H1 (cell line): ENCODE measurements around the gene ADAMTS13. TPM values are rescaled to one million over a fixed set of nuclear protein-coding genes. Genes with fewer than 3 reads are reported as not detected.

ENCODE experiments used
- CTCF ChIA-PET: fragments of 300-600 bp; sonication (Branson Sonifier 250); formaldehyde crosslinking; loops from one replicate; lab custom pipeline; 2021; ENCODE audit not compliant: partially characterized antibody; lab: Charles Lee
- POLR2A ChIA-PET: fragments of 300-600 bp; sonication (Branson Sonifier 250); formaldehyde crosslinking; loops from one replicate; lab custom pipeline; 2021; ENCODE audit warnings: inconsistent platforms; ENCODE audit not compliant: partially characterized antibody; lab: Charles Lee
- DNase-seq, 2 experiments: peaks; one replicate each; pipeline versions ENCODE4 v3.0.0 to v3.0.0-alpha.2; 2010 to 2022; ENCODE audit warnings: low spot score in 2 of 2, low read depth in 1 of 2, mixed read lengths in 1 of 2
- FAIRE-seq: peaks from 2 replicates; lab custom pipeline; 2011; peaks lifted over from hg19 to GRCh38; lab: Jason Lieb, UNC
- H2AFZ ChIP-seq: 2 replicates; pipeline ENCODE4 v1.8.1; 2012; ENCODE audit warnings: low read length, inconsistent platforms
- H2AK5ac ChIP-seq: 2 replicates; pipeline ENCODE4 v1.6.1; 2013; ENCODE audit warnings: low read depth, low read length
- H2BK120ac ChIP-seq: replicated peaks from 2 replicates; pipeline ENCODE3; 2013; ENCODE audit warnings: low read depth, low read length, inconsistent platforms
- H2BK12ac ChIP-seq: 2 replicates; pipeline ENCODE4 v1.6.1; 2013; ENCODE audit warnings: low read depth, low read length
- H2BK15ac ChIP-seq: 2 replicates; pipeline ENCODE4 v1.6.1; 2013; ENCODE audit warnings: low read length
- H2BK20ac ChIP-seq: 2 replicates; pipeline ENCODE4 v1.6.1; 2013; ENCODE audit warnings: low read length
- H2BK5ac ChIP-seq: 2 replicates; pipeline ENCODE4 v1.6.1; 2013; ENCODE audit warnings: low read depth, low read length
- H3K14ac ChIP-seq: 2 replicates; pipeline ENCODE4 v1.6.1; 2013; ENCODE audit warnings: inconsistent platforms; ENCODE audit not compliant: insufficient read length
- H3K18ac ChIP-seq: 2 replicates; pipeline ENCODE4 v1.6.1; 2013; ENCODE audit warnings: low read length; ENCODE audit errors: extremely low read depth
- H3K23ac ChIP-seq: 2 replicates; pipeline ENCODE4 v1.6.1; 2013; ENCODE audit warnings: inconsistent platforms; ENCODE audit not compliant: insufficient read length
- H3K23me2 ChIP-seq: 2 replicates; pipeline ENCODE4 v1.6.1; 2013; ENCODE audit warnings: low read depth, low read length
- H3K27ac ChIP-seq: 2 replicates; pipeline ENCODE4 v1.6.1; 2011; ENCODE audit warnings: low read depth, low read length, inconsistent platforms
- H3K27me3 ChIP-seq, 4 experiments: replicated peaks in 1 of 4; 1 replicate in 1 of 4; 2 replicates in 3 of 4; pipeline versions ENCODE4 v1.6.1 to v1.8.1; 2011 to 2013; ENCODE audit warnings: low read length in 3 of 4, mild to moderate bottlenecking in 3 of 4, inconsistent platforms in 2 of 4, mixed read lengths in 2 of 4, moderate library complexity in 1 of 4; ENCODE audit not compliant: control insufficient read depth in 3 of 4, insufficient read depth in 3 of 4; ENCODE audit errors: extremely low read depth in 1 of 4
- H3K36me3 ChIP-seq, 4 experiments: 2 replicates each; pipeline versions ENCODE4 v1.6.1 to v1.8.1; 2011 to 2013; ENCODE audit warnings: mild to moderate bottlenecking in 4 of 4, low read length in 3 of 4, moderate library complexity in 2 of 4, control low read depth in 1 of 4, inconsistent platforms in 1 of 4; ENCODE audit not compliant: insufficient read depth in 4 of 4, control insufficient read depth in 2 of 4
- H3K4ac ChIP-seq: replicated peaks from 2 replicates; pipeline ENCODE3; 2013; ENCODE audit warnings: low read length, low read depth, mixed read lengths, inconsistent platforms; ENCODE audit not compliant: insufficient read length
- H3K4me1 ChIP-seq, 4 experiments: replicated peaks in 1 of 4; 1 replicate in 1 of 4; 2 replicates in 3 of 4; pipeline versions ENCODE4 v1.6.1 to v1.8.1; 2011 to 2013; ENCODE audit warnings: low read length in 3 of 4, inconsistent platforms in 2 of 4, mixed read lengths in 1 of 4; ENCODE audit not compliant: insufficient read depth in 4 of 4, control insufficient read depth in 3 of 4
- H3K4me2 ChIP-seq, 2 experiments: 2 replicates each; pipeline versions ENCODE4 v1.6.1 to v1.8.1; 2011 to 2013; ENCODE audit warnings: low read depth in 2 of 2, low read length in 2 of 2, control low read depth in 1 of 2, inconsistent platforms in 1 of 2, mild to moderate bottlenecking in 1 of 2; ENCODE audit not compliant: insufficient read depth in 1 of 2
- H3K4me3 ChIP-seq, 4 experiments: fragments of 200-600, 300-600 bp in 1 of 4; sonication (generic), shearing (Covaris generic), sonication (Bioruptor Twin) in 1 of 4; 2 replicates each; pipeline versions ENCODE4 v1.5.1 to v1.8.1; 2011 to 2016; ENCODE audit warnings: low read length in 4 of 4, low read depth in 3 of 4, control low read depth in 2 of 4, inconsistent platforms in 2 of 4, mild to moderate bottlenecking in 2 of 4, mixed read lengths in 1 of 4, moderate library complexity in 1 of 4; ENCODE audit not compliant: insufficient read depth in 2 of 4; ENCODE audit errors: extremely low read depth in 1 of 4
- H3K56ac ChIP-seq: replicated peaks from 2 replicates; pipeline ENCODE3; 2013; ENCODE audit warnings: low read depth, mild to moderate bottlenecking, mixed read lengths, low read length, inconsistent platforms; ENCODE audit not compliant: insufficient read length
- H3K79me1 ChIP-seq: 2 replicates; pipeline ENCODE4 v1.6.1; 2013; ENCODE audit warnings: low read depth, low read length, control low read depth
- H3K79me2 ChIP-seq, 2 experiments: 2 replicates each; pipeline versions ENCODE4 v1.6.1 to v1.8.1; 2012 to 2013; ENCODE audit warnings: low read length in 2 of 2, mild to moderate bottlenecking in 2 of 2, inconsistent platforms in 1 of 2; ENCODE audit not compliant: insufficient read depth in 2 of 2, control insufficient read depth in 1 of 2
- H3K9ac ChIP-seq, 4 experiments: replicated peaks in 1 of 4; 1 replicate in 1 of 4; 2 replicates in 3 of 4; pipeline versions ENCODE4 v1.6.1 to v1.8.1; 2011 to 2013; ENCODE audit warnings: low read depth in 3 of 4, low read length in 3 of 4, control low read depth in 2 of 4, mild to moderate bottlenecking in 2 of 4, moderate library complexity in 2 of 4, inconsistent platforms in 1 of 4; ENCODE audit errors: extremely low read depth in 1 of 4
- H3K9me3 ChIP-seq, 2 experiments: 2 replicates each; pipeline versions ENCODE4 v1.6.1 to v1.8.1; 2012 to 2013; ENCODE audit warnings: mild to moderate bottlenecking in 2 of 2, moderate library complexity in 2 of 2, control low read depth in 1 of 2, inconsistent platforms in 1 of 2, low read depth in 1 of 2, low read length in 1 of 2, mixed read lengths in 1 of 2; ENCODE audit not compliant: insufficient read depth in 2 of 2
- H4K20me1 ChIP-seq, 2 experiments: replicated peaks in 1 of 2; 2 replicates each; pipeline versions ENCODE3 to v1.8.1; 2011 to 2013; ENCODE audit warnings: inconsistent platforms in 2 of 2, low read length in 2 of 2, mild to moderate bottlenecking in 1 of 2; ENCODE audit not compliant: insufficient read depth in 2 of 2, control insufficient read depth in 1 of 2
- H4K5ac ChIP-seq: 2 replicates; pipeline ENCODE4 v1.6.1; 2013; ENCODE audit warnings: low read length, low read depth, mixed read lengths, inconsistent platforms; ENCODE audit not compliant: insufficient read length
- H4K8ac ChIP-seq: 2 replicates; pipeline ENCODE4 v1.8.0; 2013; ENCODE audit warnings: mild to moderate bottlenecking, moderate library complexity, low read length, inconsistent platforms; ENCODE audit not compliant: insufficient read depth; ENCODE audit errors: extremely low read depth
- H4K91ac ChIP-seq: replicated peaks from 2 replicates; pipeline ENCODE3; 2013; ENCODE audit warnings: low read length, mixed read lengths, inconsistent platforms; ENCODE audit not compliant: insufficient read length
- BACH1 ChIP-seq: IDR thresholded peaks from 2 replicates; pipeline ENCODE4 v1.6.1; 2012; ENCODE audit warnings: low read length, improper control_type of control experiment
- BCL11A ChIP-seq, 2 experiments: IDR thresholded peaks; one replicate each; pipeline ENCODE4 v1.6.1; 2011; ENCODE audit warnings: low read depth in 2 of 2, low read length in 2 of 2, mild to moderate bottlenecking in 2 of 2
- CHD1 ChIP-seq: IDR thresholded peaks from 2 replicates; pipeline ENCODE4 v1.6.1; 2012; ENCODE audit warnings: low read depth, low read length, improper control_type of control experiment
- E2F6 ChIP-seq: IDR thresholded peaks from 2 replicates; pipeline ENCODE4 v1.6.1; 2012; ENCODE audit warnings: inconsistent platforms
- EGR1 ChIP-seq: IDR thresholded peaks from 2 replicates; pipeline ENCODE4 v1.6.1; 2011; ENCODE audit warnings: low read depth, low read length, borderline replicate concordance
- KDM4A ChIP-seq: IDR thresholded peaks from one replicate; pipeline ENCODE4 v1.7.1; 2012; ENCODE audit warnings: low read depth, mild to moderate bottlenecking, moderate library complexity, low read length, inconsistent platforms; ENCODE audit not compliant: severe bottlenecking
- RFX5 ChIP-seq: IDR thresholded peaks from 2 replicates; pipeline ENCODE4 v1.6.1; 2011; ENCODE audit warnings: low read depth, low read length, improper control_type of control experiment, borderline replicate concordance
- RNF2 ChIP-seq: fragments of 200-900, 300-1000 bp; sonication (generic); IDR thresholded peaks from 2 replicates; pipeline ENCODE4 v1.7.1; 2016; ENCODE audit warnings: borderline replicate concordance, low read depth, mild to moderate bottlenecking, antibody characterized with exemption, low read length; ENCODE audit not compliant: poor library complexity, severe bottlenecking; ENCODE audit errors: missing control alignments
- SIN3A ChIP-seq, 2 experiments: IDR thresholded peaks in 1 of 2; conservative IDR thresholded peaks in 1 of 2; 2 replicates each; pipeline ENCODE4 v1.6.1; 2011 to 2012; ENCODE audit warnings: low read length in 2 of 2, improper control_type of control experiment in 1 of 2, low read depth in 1 of 2, mild to moderate bottlenecking in 1 of 2
- TBP ChIP-seq: IDR thresholded peaks from 2 replicates; pipeline ENCODE4 v1.6.1; 2011; ENCODE audit warnings: low read depth, low read length, improper control_type of control experiment
- WGBS, 2 experiments: shearing (Covaris generic) in 1 of 2; methylation state at CpG; one replicate each; pipeline versions ENCODE4 v1.1.6 to v1.1.7; 2013 to 2015; ENCODE audit warnings: low lambda C conversion rate in 2 of 2, mixed read lengths in 2 of 2, inconsistent platforms in 1 of 2, low coverage in 1 of 2, missing lambda C conversion rate in 1 of 2; ENCODE audit not compliant: insufficient replicate concordance in 2 of 2, insufficient coverage in 1 of 2, insufficient read length in 1 of 2; ENCODE audit errors: extremely low coverage in 1 of 2, missing lambda C conversion rate in 1 of 2; 5-methylcytosine and 5-hydroxymethylcytosine counted together
- polyA plus RNA-seq, 7 experiments: library from polyadenylated mRNA; depleted of rRNA in 3 of 7; stranded (reverse) in 5 of 7; unstranded in 2 of 7; fragments of >200 nt in 5 of 7; fragments of 200-250 nt in 2 of 7; gene quantifications; 1 replicate in 5 of 7; 2 replicates in 1 of 7; 4 replicates in 1 of 7; pipeline versions ENCODE4 v1.2.1 to v1.2.3, GENCODE V29; 2011 to 2013; ENCODE audit warnings: missing spikeins in 2 of 7, mixed read lengths in 2 of 7
- total RNA-seq: library from RNA; stranded (reverse); fragmentation: NEBNext Ultra II Directional; extraction: Animal tissue kit (Norgen Biotek cat#: 25700); gene quantifications from 2 replicates; pipeline ENCODE4 v1.2.1, GENCODE V29; 2021
- TF ChIP-seq, protein P1 (sequence below): IDR thresholded peaks from 2 replicates; pipeline ENCODE4 v1.6.1; 2011; ENCODE audit warnings: low read depth, mild to moderate bottlenecking, low read length; ENCODE audit not compliant: insufficient read depth
- TF ChIP-seq, protein P2 (sequence below): IDR thresholded peaks from 2 replicates; pipeline ENCODE4 v1.6.1; 2012; ENCODE audit warnings: inconsistent platforms

ADAMTS13 gene
- total and polyA plus RNA-seq, 2 of the 8 experiments (the other 6 are each of a cell fraction or from before 2014, with no cell fraction given), result 4.4 to 5.8 TPM

GRCh38 chr9:133389562-133389961, 32.6 kb upstream of the ADAMTS13 start:
- FAIRE-seq, result no peak
- H4K5ac ChIP-seq, result no peak overlapping the region
- DNase-seq, result no peak
- H3K4ac ChIP-seq, result no peak overlapping the region
- no peak overlapping the region for H2BK15ac ChIP-seq
- POLR2A ChIA-PET, result interaction anchor here (0.6 to 2.6 kb wide), 6 partner anchors 8 to 39 kb away, joined by 3 to 11 read pairs (median 4); no protein-coding TSS in a partner anchor
- H4K20me1 ChIP-seq, result peaks cover 0 to 2% of the 10 kb centered on the region in 2 experiments
- H3K79me2 ChIP-seq, result no peaks in the 10 kb centered on the region
- H3K23me2 ChIP-seq, result peaks cover 12% of the 10 kb centered on the region; the same call in 1 of the 2 replicates
- no peak overlapping the region for H3K56ac ChIP-seq
- H3K18ac ChIP-seq, result no peak overlapping the region
- H3K14ac ChIP-seq, result no peak overlapping the region
- no peak overlapping the region for H2BK5ac ChIP-seq
- H2AK5ac ChIP-seq, result no peak overlapping the region
- peaks cover 0 to 2% (median 0%) of the 10 kb centered on the region in 4 experiments; a peak in 2 of 7 replicates for H3K27me3 ChIP-seq
- no peak overlapping the region for H3K4me3 ChIP-seq
- no peaks in the 10 kb centered on the region for H3K36me3 ChIP-seq
- H2BK120ac ChIP-seq, result no peak overlapping the region
- no peak overlapping the region for H3K9ac ChIP-seq
- H4K91ac ChIP-seq, result no peak overlapping the region
- H3K27ac ChIP-seq, result no peak overlapping the region
- WGBS, 2 experiments, result 82% methylated on average over 13 of the region's 13 CpGs; no CpG with 5 or more reads in 1 of the 2 experiments
- no peak overlapping the region for H2BK20ac ChIP-seq
- no peaks in the 10 kb centered on the region for H3K79me1 ChIP-seq
- CTCF ChIA-PET, result interaction anchor here (0.8 to 2.7 kb wide), 5 partner anchors 9 to 16 kb away, joined by 3 to 11 read pairs (median 5); no protein-coding TSS in a partner anchor
- H3K9me3 ChIP-seq, result peaks cover 4% of the 10 kb centered on the region in 2 experiments; a peak in 1 of 4 replicates
- H4K8ac ChIP-seq, result no peak overlapping the region
- no peaks in the 10 kb centered on the region; a peak in 1 of 7 replicates for H3K4me1 ChIP-seq
- H2AFZ ChIP-seq, result no peak overlapping the region
- no peak overlapping the region for H3K4me2 ChIP-seq
- no peak overlapping the region for H2BK12ac ChIP-seq
- H3K23ac ChIP-seq, result no peak overlapping the region
- TF ChIP-seq BACH1, result no peak
- TF ChIP-seq TBP, result no peak
- no peak for TF ChIP-seq E2F6
- no peak for TF ChIP-seq RNF2
- no peak for TF ChIP-seq KDM4A
- TF ChIP-seq CHD1, result no peak
- TF ChIP-seq RFX5, result no peak
- no peak for TF ChIP-seq SIN3A (conservative IDR thresholded peaks at IDR 0.05 in 1 of 2, IDR thresholded peaks at IDR 0.05 in 1 of 2; ENCODE audit: low read depth in 1 of 2, low read length in 2 of 2)
- TF ChIP-seq EGR1, result no peak
- no peak for TF ChIP-seq BCL11A (IDR thresholded peaks at IDR 0.05; ENCODE audit: low read depth in 2 of 2, low read length in 2 of 2)
- TF ChIP-seq, protein P1, sequence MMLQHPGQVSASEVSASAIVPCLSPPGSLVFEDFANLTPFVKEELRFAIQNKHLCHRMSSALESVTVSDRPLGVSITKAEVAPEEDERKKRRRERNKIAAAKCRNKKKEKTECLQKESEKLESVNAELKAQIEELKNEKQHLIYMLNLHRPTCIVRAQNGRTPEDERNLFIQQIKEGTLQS, result no peak
- TF ChIP-seq, protein P2, sequence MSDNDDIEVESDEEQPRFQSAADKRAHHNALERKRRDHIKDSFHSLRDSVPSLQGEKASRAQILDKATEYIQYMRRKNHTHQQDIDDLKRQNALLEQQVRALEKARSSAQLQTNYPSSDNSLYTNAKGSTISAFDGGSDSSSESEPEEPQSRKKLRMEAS, result no peak
